Effector memory CD4-positive, alpha-beta T cell (primary cell): ENCODE results near the gene ZG16.

Experiments
- DNase-seq, 3 donors: peaks; one replicate each; pipeline ENCODE4 v3.0.0-alpha.2; 2020
- H3K27ac ChIP-seq: 2 replicates; pipeline ENCODE4 v1.7.0; 2013; ENCODE audit warnings: mild to moderate bottlenecking, low read length, moderate library complexity; ENCODE audit not compliant: insufficient read depth, poor library complexity, severe bottlenecking
- H3K27me3 ChIP-seq: replicated peaks from 2 replicates; pipeline ENCODE4 v1.7.0; 2013; ENCODE audit warnings: mild to moderate bottlenecking, low read length; ENCODE audit not compliant: insufficient read depth, control insufficient read depth, poor library complexity, severe bottlenecking
- H3K36me3 ChIP-seq: 2 replicates; pipeline ENCODE4 v1.7.0; 2013; ENCODE audit warnings: mild to moderate bottlenecking, low read length, moderate library complexity; ENCODE audit not compliant: control insufficient read depth, insufficient read depth
- H3K4me1 ChIP-seq: 2 replicates; pipeline ENCODE4 v1.7.0; 2013; ENCODE audit warnings: low read length, mild to moderate bottlenecking; ENCODE audit not compliant: control insufficient read depth, insufficient read depth, poor library complexity, severe bottlenecking
- H3K4me3 ChIP-seq: 2 replicates; pipeline ENCODE4 v1.7.0; 2013; ENCODE audit warnings: low read length, low read depth, mild to moderate bottlenecking; ENCODE audit not compliant: insufficient read depth, poor library complexity, severe bottlenecking
- H3K9me3 ChIP-seq: 2 replicates; pipeline ENCODE4 v1.7.0; 2013; ENCODE audit warnings: mild to moderate bottlenecking, low read length, moderate library complexity; ENCODE audit not compliant: control insufficient read depth

Gene ZG16

DNA sequence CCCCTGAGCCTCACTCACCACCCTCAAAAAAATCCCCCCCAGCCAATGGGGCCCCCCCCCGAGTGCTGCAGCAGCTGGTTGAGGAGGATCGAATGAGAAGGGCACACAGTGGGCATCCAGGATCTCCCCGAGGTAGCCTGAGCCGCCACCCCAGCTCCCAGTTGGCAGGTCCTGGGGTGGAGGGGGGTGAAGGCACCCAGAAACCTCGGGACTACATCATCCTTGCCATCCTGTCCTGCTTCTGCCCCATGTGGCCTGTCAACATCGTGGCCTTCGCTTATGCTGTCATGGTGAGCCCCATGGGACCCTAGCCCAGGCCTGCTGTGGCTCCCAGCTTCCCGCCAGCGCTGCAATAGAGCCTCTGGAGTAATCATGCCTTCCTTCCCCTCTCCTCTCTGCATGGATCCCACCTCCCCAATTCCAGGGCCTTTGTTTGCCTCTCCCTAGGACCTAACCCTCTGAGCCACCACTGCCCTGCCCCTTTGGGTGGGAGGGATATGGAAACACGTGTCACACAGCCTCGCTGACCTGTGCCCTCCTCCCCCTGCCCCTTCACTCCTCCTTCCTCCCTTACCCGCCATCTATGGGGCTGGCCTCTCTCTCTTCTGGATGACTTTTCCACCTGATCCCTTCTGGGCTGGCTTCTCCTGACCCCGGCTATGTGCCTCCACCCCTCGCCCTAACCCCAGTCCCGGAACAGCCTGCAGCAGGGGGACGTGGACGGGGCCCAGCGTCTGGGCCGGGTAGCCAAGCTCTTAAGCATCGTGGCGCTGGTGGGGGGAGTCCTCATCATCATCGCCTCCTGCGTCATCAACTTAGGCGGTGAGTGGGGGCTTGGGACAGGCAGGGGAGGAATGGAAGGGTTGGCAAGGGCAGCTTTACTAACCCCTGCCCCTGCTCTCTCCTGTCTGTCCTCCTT, 35.8 kb downstream of the ZG16 start:
- H3K4me1 ChIP-seq, result peaks cover 55% of the 10 kb centered on the region
- no peaks in the 10 kb centered on the region for H3K9me3 ChIP-seq
- DNase-seq, result no peak
- no peak overlapping the region for H3K4me3 ChIP-seq
- H3K36me3 ChIP-seq, result peaks cover 11% of the 10 kb centered on the region
- no peaks in the 10 kb centered on the region for H3K27me3 ChIP-seq
- H3K27ac ChIP-seq, result peak overlapping the region; percentile 84

DNA sequence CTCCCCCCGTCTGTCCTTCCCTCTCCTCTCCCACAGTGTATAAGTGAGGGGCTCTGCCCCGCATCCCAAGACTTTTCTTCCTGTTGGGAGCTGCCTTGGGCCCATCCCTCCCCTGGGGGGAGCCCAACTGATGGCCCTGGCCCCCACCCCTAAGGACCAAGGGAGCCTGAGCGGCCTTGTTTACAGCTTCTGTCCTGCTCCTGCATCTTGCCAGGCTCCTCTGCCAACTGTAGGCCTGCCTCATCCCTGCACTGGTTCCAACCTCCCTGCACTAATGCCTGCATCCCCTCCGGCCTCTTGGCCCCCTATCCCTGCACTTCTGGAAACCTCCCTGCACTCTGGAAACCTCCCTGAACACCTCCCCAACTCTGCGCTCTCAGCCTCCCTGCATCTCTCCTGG, 36.5 kb downstream of the ZG16 start:
- H3K4me3 ChIP-seq, result no peak overlapping the region
- peak overlapping the region; percentile 84 for H3K27ac ChIP-seq
- peaks cover 15% of the 10 kb centered on the region for H3K36me3 ChIP-seq
- no peaks in the 10 kb centered on the region for H3K27me3 ChIP-seq
- no peak for DNase-seq
- peaks cover 54% of the 10 kb centered on the region for H3K4me1 ChIP-seq
- H3K9me3 ChIP-seq, result no peaks in the 10 kb centered on the region

- Histone ChIP-seq H3K27ac (peak overlapping the region; percentile 84), H3K4me3 (peak overlapping the region; percentile 83), H3K27me3 (no peaks in the 10 kb centered on the region), H3K9me3 (no peaks in the 10 kb centered on the region), H3K36me3 (peaks cover 17% of the 10 kb centered on the region), H3K4me1 (peaks cover 54% of the 10 kb centered on the region)
- DNase-seq, result no peak
These were observed 37.1 kb downstream of the ZG16 start for GRCh38 chr16:29815032-29815721.

DNA sequence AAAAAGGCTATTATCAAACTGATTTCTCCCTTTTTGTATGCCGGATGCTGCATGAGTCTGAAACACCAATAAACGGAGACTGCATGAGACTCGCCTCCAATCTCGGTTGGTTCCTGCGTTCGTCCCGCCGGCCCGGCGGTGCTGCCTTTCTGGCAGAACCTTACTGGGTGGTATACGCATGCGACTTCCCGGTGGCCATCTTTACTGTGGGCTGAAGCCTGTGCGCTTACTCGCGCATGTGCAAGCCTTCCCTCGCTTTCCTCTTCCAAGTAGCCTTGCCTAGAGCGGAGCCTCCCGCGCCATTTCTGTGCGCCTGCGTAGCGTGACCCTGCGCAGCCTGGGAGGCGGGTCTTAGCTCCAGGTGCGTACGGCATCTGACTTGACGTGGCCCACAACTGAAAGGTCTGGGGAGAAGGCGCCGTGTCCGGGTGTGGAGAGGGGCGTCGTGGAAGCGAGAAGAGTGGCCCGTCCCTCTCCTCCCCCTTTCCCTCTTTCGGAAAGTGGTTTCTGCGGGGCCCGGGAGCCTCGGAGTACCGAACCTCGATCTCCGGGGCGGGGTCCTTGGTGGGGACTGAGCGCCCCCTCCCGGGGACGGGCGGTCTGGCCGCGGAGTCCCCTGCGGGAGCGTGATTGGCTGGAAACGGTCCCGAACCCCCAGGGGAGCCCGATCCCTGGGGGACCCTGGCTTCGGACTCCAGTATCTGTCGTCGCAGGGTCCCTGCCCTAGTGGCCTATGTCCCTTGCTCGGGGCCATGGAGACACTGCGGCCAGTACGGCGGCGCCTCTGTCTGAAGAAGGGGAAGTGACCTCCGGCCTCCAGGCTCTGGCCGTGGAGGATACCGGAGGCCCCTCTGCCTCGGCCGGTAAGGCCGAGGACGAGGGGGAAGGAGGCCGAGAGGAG, 38.0 kb downstream of the ZG16 start, which contains the start of gene PAGR1:
PAGR1 (plus strand) TSS at position 360 of the 901 bp plus-strand sequence; CDS start at position 734, 374 bp downstream.
- no peaks in the 10 kb centered on the region for H3K27me3 ChIP-seq
- peaks cover 54% of the 10 kb centered on the region for H3K4me1 ChIP-seq
- peaks cover 13% of the 10 kb centered on the region for H3K36me3 ChIP-seq
- no peaks in the 10 kb centered on the region for H3K9me3 ChIP-seq
- DNase-seq, result peak; percentile 98 to 99 (median 98)
- H3K27ac ChIP-seq, result peak within 1 kb of the TSS; percentile 84
- peak within 1 kb of the TSS; percentile 83 for H3K4me3 ChIP-seq

GRCh38 chr16:29816694-29817441, 38.8 kb downstream of the ZG16 start:
- peak overlapping the region; percentile 84 for H3K27ac ChIP-seq
- H3K36me3 ChIP-seq, result peaks cover 13% of the 10 kb centered on the region
- H3K27me3 ChIP-seq, result no peaks in the 10 kb centered on the region
- H3K4me1 ChIP-seq, result peaks cover 58% of the 10 kb centered on the region
- DNase-seq, result peak in 1 of 3 donors; percentile 32
- H3K4me3 ChIP-seq, result peak overlapping the region; percentile 83
- no peaks in the 10 kb centered on the region for H3K9me3 ChIP-seq

GRCh38 chr16:29818082-29818481, 40.0 kb downstream of the ZG16 start:
- H3K9me3 ChIP-seq, result no peaks in the 10 kb centered on the region
- H3K4me1 ChIP-seq, result peaks cover 63% of the 10 kb centered on the region
- H3K27ac ChIP-seq, result no peak overlapping the region
- no peak for DNase-seq
- H3K4me3 ChIP-seq, result no peak overlapping the region
- peaks cover 13% of the 10 kb centered on the region for H3K36me3 ChIP-seq
- no peaks in the 10 kb centered on the region for H3K27me3 ChIP-seq

DNA sequence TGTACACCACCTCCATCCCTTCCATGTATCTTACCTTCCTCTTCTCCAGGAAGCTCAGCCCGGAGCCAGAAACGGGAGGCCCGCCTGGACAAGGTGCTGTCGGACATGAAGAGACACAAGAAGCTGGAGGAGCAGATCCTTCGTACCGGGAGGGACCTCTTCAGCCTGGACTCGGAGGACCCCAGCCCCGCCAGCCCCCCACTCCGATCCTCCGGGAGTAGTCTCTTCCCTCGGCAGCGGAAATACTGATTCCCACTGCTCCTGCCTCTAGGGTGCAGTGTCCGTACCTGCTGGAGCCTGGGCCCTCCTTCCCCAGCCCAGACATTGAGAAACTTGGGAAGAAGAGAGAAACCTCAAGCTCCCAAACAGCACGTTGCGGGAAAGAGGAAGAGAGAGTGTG, 41.5 kb downstream of the ZG16 start:
- no peak overlapping the region for H3K4me3 ChIP-seq
- peak overlapping the region; percentile 87 for H3K27ac ChIP-seq
- no peaks in the 10 kb centered on the region for H3K9me3 ChIP-seq
- no peaks in the 10 kb centered on the region for H3K27me3 ChIP-seq
- DNase-seq, result no peak
- peaks cover 13% of the 10 kb centered on the region for H3K36me3 ChIP-seq
- peaks cover 67% of the 10 kb centered on the region for H3K4me1 ChIP-seq

- no peaks in the 10 kb centered on the region for H3K27me3 ChIP-seq
- H3K4me1 ChIP-seq, result peaks cover 64% of the 10 kb centered on the region
- peaks cover 13% of the 10 kb centered on the region for H3K36me3 ChIP-seq
- peak in 1 of 3 donors; percentile 27 for DNase-seq
- H3K27ac ChIP-seq, result peak within 1 kb of the TSS; percentile 87
- H3K4me3 ChIP-seq, result peak within 1 kb of the TSS; percentile 57
- no peaks in the 10 kb centered on the region for H3K9me3 ChIP-seq
These were observed 42.2 kb downstream of the ZG16 start, which contains the start of gene MVP for GRCh38 chr16:29820271-29820701. TSS of gene MVP (plus strand) at chr16:29820462. CDS start at chr16:29830550, 10,088 bp downstream.
